MG63 (cell line): Measurements from ENCODE around the gene LRRC63. TPM values are rescaled to one million over a fixed set of nuclear protein-coding genes. Genes with fewer than 3 reads are reported as not detected.
"Not testable (repeated sequence)": the region's sequence is repeated elsewhere in the genome, so short reads cannot be mapped to it uniquely, and the experiment has no call there.

Experiments used
- DNase-seq: peaks from one replicate; pipeline ENCODE4 v3.0.0-alpha.2; 2020
- H3K27me3 ChIP-seq: fragments of 250-450 bp; sonication (Bioruptor Pico); 2 replicates; pipeline ENCODE4 v1.5.1; 2020; ENCODE audit warnings: mild to moderate bottlenecking, moderate library complexity
- H3K36me3 ChIP-seq: fragments of 250-450 bp; sonication (Bioruptor Pico); 2 replicates; pipeline ENCODE4 v1.5.1; 2020; ENCODE audit warnings: mild to moderate bottlenecking, moderate library complexity
- H3K4me3 ChIP-seq: fragments of 250-450 bp; sonication (Bioruptor Pico); 2 replicates; pipeline ENCODE4 v1.5.1; 2020; ENCODE audit warnings: mild to moderate bottlenecking, moderate library complexity
- H3K9me3 ChIP-seq: fragments of 250-450 bp; sonication (Bioruptor Pico); 2 replicates; pipeline ENCODE4 v1.5.1; 2020; ENCODE audit warnings: mild to moderate bottlenecking, moderate library complexity
- total RNA-seq: library from RNA; depleted of rRNA; stranded (reverse); fragments of >200 nt; shearing (Covaris generic); gene quantifications from 2 replicates; pipeline ENCODE4 v1.2.3, GENCODE V29; 2014; ENCODE audit warnings: low replicate concordance

Gene LRRC63
- total RNA-seq, 1 experiment from 2014 or later, result 0.16 TPM

DNA sequence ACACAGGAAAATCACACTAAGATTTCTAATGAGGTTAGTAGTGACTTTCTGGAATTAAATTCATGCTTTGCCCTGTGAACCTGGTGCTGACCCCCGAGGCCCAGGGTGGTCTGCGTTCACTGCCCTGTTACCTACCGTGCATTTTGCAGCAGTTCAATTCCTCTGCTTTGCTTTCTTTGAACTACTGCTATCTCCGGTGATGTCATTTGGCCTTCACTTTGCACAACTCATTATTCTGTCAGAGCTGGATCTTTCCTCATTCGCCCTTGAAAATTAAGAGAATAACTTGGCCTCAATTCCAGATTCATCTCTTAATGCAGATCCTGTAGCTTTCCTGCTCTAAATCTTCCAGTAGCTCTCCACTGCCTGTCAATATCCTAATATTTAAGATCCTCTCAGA, 8.8 kb upstream of the LRRC63 start:
- DNase-seq, result no peak
- Histone ChIP-seq H3K36me3 (no peaks in the 10 kb centered on the region), H3K4me3 (no peak overlapping the region), H3K9me3 (no peaks in the 10 kb centered on the region), H3K27me3 (no peaks in the 10 kb centered on the region)

DNA sequence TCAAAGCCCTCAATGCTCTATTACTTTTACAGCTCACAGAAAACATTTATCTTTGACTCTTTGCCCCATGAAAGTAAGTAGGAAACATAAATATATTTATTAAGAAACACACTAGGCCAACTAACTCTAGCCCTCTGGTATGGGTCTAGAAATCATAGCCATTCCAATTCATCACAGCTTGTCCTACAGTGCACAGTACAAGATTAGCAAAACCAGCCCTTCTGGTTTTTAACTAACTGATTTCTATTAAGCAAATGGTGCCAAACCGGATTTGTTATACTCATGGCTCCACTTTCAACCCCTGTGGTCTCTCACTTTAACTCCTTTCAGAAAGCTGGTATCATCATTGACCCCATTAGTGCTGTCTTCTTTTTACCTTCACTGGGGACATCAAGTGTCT, 5.6 kb upstream of the LRRC63 start:
- Histone ChIP-seq H3K36me3 (no peaks in the 10 kb centered on the region), H3K9me3 (no peaks in the 10 kb centered on the region), H3K4me3 (no peak overlapping the region), H3K27me3 (no peaks in the 10 kb centered on the region)
- no peak for DNase-seq

GRCh38 chr13:46207828-46208227, 3.9 kb upstream of the LRRC63 start:
- no peak for DNase-seq
- H3K4me3 ChIP-seq, result no peak overlapping the region
- H3K27me3 ChIP-seq, result no peaks in the 10 kb centered on the region
- H3K36me3 ChIP-seq, result no peaks in the 10 kb centered on the region
- H3K9me3 ChIP-seq, result no peaks in the 10 kb centered on the region

DNA sequence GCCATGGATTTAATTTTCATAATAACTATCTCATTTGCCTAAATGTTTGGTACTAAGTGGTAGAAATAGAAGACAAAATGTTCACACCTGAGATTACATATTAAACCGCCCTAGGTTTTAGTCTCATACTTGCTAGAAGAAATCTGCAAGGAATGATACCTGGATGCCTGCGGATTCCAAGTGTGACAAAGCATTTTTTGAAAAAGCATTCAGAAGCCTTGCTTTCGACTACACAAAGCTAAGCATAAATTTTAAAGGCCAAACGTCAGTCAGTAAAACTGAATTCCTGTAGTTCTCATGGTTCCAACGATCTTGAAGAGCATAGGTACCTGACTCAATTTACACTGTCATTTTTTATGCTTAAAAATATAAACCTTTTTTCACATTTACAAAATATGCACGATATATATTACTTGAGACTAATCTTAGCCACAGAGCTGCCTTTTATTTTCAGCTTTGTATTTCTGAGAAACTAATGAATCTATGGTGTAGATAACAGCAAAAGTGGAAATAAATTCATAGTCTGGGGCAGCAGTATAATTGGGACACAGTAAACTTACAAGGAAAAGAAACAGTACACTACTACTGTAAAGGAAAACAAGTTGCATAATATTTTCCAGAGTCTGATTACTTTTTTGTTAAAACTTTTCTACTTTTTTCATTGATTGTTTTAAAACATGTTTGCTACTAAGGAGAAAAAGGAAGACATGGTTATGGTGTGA, 1.2 kb upstream of the LRRC63 start:
- H3K9me3 ChIP-seq, result no peaks in the 10 kb centered on the region
- peak overlapping the region; percentile 52 for H3K4me3 ChIP-seq
- H3K27me3 ChIP-seq, result no peaks in the 10 kb centered on the region
- DNase-seq, result no peak
- H3K36me3 ChIP-seq, result no peaks in the 10 kb centered on the region

GRCh38 chr13:46211116-46211482, 629 bp upstream of the LRRC63 start:
- no peaks in the 10 kb centered on the region for H3K27me3 ChIP-seq
- no peak for DNase-seq

DNA sequence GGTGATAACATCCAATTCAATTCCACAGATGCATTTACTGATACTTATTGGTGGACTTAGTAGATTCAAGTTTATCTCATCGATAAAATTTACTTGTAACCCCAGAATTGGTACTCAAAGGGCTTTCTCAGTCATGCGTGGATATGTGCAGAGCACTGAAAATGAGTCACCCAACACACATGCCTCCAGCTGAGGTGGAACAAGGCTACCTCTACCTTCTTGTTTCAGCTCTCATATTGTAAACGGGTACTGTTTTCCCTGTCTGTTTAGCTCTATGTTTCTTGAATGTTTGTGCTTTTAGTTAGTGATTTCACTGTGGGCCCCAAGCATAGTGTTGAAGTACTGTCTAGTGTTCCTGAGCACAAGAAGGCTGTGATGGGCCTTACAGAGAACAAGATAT, 1.5 kb downstream of the LRRC63 start:
- no peaks in the 10 kb centered on the region for H3K36me3 ChIP-seq
- H3K27me3 ChIP-seq, result no peaks in the 10 kb centered on the region
- H3K4me3 ChIP-seq, result no peak overlapping the region
- DNase-seq, result no peak
- H3K9me3 ChIP-seq, result no peaks in the 10 kb centered on the region

More at GRCh38 chr13:46211116-46211482, 629 bp upstream of the LRRC63 start:
- Histone ChIP-seq H3K4me3 (peak overlapping the region; percentile 52), H3K9me3 (no peaks in the 10 kb centered on the region), H3K36me3 (no peaks in the 10 kb centered on the region)

DNA sequence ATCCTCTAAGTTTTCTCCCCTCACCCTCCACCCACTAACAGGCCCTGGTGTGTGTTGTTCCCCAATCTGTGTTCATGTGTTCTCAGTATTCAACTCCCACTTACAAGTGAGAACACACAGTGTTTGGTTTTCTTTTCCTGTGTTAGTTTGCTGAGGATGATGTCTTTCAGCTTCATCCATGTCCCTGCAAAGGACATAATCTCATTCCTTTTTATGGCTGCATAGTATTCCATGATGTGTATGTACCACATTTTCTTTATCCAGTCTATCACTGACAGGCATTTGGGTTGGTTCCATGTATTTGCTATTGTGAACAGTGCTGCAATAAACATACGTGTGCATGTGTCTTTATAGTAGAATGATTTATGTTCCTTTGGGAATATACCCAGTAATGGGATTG, 3.0 kb downstream of the LRRC63 start:
- not testable (repeated sequence) for DNase-seq, H3K36me3 ChIP-seq, H3K27me3 ChIP-seq, H3K4me3 ChIP-seq, H3K9me3 ChIP-seq

DNA sequence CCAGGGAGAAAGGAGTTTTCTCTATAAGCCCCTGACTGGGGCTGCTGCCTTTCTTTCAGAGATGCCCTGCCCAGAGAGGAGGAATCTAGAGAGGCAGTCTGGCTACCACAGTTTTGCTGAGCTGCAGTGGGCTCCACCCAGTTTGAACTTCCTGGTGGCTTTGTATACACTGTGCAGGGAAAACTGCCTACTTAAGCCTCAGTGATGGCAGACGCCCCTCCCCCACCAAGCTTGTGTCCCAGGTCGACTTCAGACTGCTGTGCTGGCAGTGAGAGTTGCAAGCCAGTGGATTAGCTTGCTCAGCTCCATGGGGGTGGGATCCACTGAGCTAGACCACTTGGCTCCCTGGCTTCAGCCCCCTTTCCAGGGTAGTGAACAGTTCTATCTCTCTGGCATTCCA, 8.5 kb downstream of the LRRC63 start:
- not testable (repeated sequence) for H3K36me3 ChIP-seq, DNase-seq, H3K27me3 ChIP-seq, H3K9me3 ChIP-seq, H3K4me3 ChIP-seq

DNA sequence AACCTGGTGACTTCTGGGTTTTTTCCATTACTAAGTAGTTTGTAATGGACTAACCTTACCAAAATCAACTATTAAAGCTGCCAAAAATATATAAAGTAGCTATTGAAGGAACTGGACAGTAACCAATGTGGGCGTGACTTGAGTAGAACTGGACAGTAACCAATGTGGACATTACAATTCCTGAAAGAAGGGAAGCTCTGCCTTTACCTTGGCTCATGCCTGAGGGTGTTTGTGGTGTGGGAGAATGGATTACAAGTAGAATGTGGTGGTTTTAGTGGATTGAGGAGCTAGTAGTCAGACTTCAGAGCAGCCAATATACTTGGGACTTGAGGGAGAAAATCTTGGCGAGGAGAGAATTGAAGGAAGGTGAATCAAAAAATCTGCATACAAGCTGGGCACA, 17.5 kb downstream of the LRRC63 start:
- peak; percentile 37 for DNase-seq
- no peaks in the 10 kb centered on the region for H3K27me3 ChIP-seq

GRCh38 chr13:46232281-46232680, 20.6 kb downstream of the LRRC63 start:
- no peak for DNase-seq

More for the DNA sequence above, 17.5 kb downstream of the LRRC63 start:
- Histone ChIP-seq H3K36me3 (no peaks in the 10 kb centered on the region), H3K4me3 (no peak overlapping the region), H3K9me3 (peaks cover 3% of the 10 kb centered on the region; the same call in 1 of the 2 replicates)

DNA sequence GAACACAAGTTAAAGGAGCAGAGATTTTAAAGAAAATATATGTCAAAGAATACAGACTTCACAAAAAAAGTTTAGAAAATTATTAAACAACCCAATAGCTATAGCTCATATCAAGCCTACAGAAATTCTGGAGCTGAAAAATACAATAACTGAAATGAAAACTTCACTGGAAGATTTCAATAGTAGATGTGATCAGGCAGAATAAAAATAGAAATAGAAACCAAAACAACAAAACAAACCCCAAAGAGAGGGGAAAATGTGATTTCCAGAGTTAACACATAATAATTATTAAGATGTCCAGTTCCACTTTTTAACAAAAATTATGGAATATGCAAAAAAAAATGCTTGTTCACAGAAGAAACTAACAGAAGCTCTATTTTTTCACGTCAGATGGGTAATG, 23.6 kb downstream of the LRRC63 start:
- Histone ChIP-seq H3K27me3 (no peaks in the 10 kb centered on the region), H3K4me3 (no peak overlapping the region), H3K36me3 (no peaks in the 10 kb centered on the region), H3K9me3 (peaks cover 12% of the 10 kb centered on the region)
- no peak for DNase-seq

More at GRCh38 chr13:46232281-46232680, 20.6 kb downstream of the LRRC63 start:
- no peaks in the 10 kb centered on the region for H3K27me3 ChIP-seq
- no peaks in the 10 kb centered on the region for H3K36me3 ChIP-seq
- peaks cover 14% of the 10 kb centered on the region for H3K9me3 ChIP-seq
- H3K4me3 ChIP-seq, result no peak overlapping the region

GRCh38 chr13:46265292-46265691, 53.6 kb downstream of the LRRC63 start:
- Histone ChIP-seq H3K4me3 (no peak overlapping the region), H3K27me3 (peaks cover 9% of the 10 kb centered on the region), H3K36me3 (no peaks in the 10 kb centered on the region), H3K9me3 (no peaks in the 10 kb centered on the region; the same call in 1 of the 2 replicates)
- DNase-seq, result no peak

GRCh38 chr13:46267166-46267565, 55.4 kb downstream of the LRRC63 start:
- Histone ChIP-seq H3K4me3 (no peak overlapping the region), H3K36me3 (no peaks in the 10 kb centered on the region), H3K27me3 (peaks cover 6% of the 10 kb centered on the region), H3K9me3 (no peaks in the 10 kb centered on the region; the same call in 1 of the 2 replicates)
- DNase-seq, result no peak

DNA sequence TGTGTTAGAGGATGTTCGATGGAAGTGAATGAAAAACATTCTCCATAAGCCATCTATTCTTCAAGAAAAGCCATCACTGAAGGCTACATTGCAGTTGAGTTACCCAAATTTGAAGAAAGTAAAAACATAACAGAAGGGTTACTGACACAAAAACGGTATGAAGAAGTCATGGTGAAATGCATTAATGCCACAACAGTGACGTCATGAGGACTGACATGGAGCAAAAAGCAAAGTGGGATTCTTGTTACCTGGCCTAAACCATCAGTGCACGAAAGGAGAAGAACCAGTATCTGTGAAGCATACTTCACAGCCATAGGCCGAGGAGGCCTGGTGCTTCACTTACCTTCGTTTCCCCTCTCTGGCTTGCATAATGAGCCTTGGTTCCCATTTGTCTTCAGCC, 58.7 kb downstream of the LRRC63 start:
- Histone ChIP-seq H3K4me3 (no peak overlapping the region), H3K9me3 (no peaks in the 10 kb centered on the region; the same call in 1 of the 2 replicates), H3K27me3 (no peaks in the 10 kb centered on the region), H3K36me3 (no peaks in the 10 kb centered on the region)
- DNase-seq, result no peak

GRCh38 chr13:46274094-46274698, 62.5 kb downstream of the LRRC63 start:
- H3K36me3 ChIP-seq, result no peaks in the 10 kb centered on the region
- no peak overlapping the region for H3K4me3 ChIP-seq
- H3K9me3 ChIP-seq, result no peaks in the 10 kb centered on the region; the same call in 1 of the 2 replicates
- DNase-seq, result no peak
- H3K27me3 ChIP-seq, result no peaks in the 10 kb centered on the region

- DNase-seq, result no peak
- H3K36me3 ChIP-seq, result no peaks in the 10 kb centered on the region
- no peaks in the 10 kb centered on the region for H3K9me3 ChIP-seq
- H3K4me3 ChIP-seq, result no peak overlapping the region
- H3K27me3 ChIP-seq, result no peaks in the 10 kb centered on the region
These were observed 66.7 kb downstream of the LRRC63 start for GRCh38 chr13:46278474-46278873.

DNA sequence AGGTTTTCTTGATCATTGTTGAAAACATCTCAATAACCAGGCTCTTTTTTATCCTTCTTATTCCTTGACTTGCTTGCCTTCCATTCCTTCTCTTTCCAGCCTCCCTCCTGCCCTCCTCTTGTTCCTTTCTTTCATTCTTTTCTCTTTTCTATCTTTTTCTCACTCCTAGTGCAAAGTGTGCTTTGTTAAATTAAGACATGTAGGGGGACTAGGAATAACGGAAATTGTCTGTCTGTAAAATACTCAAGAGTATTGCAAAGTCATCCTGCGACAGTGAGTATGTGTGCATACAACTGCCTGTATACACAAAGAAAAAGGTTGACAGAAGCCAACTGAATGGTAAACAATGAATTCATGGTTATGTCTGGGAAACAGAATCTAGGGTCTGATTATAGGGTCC, 70.1 kb downstream of the LRRC63 start:
- Histone ChIP-seq H3K9me3 (no peaks in the 10 kb centered on the region), H3K27me3 (no peaks in the 10 kb centered on the region), H3K4me3 (no peak overlapping the region), H3K36me3 (no peaks in the 10 kb centered on the region)
- DNase-seq, result no peak
